SH-SY5Y (cell line): ENCODE measurements around the gene PYGO2.

ENCODE experiments used
- GATA2 ChIP-seq: IDR thresholded peaks from 2 replicates; pipeline ENCODE4 v1.6.1; 2011; ENCODE audit warnings: mild to moderate bottlenecking, low read depth, low read length
- GATA3 ChIP-seq: IDR thresholded peaks from 2 replicates; pipeline ENCODE4 v1.6.1; 2011; ENCODE audit warnings: low read depth, mild to moderate bottlenecking, low read length, moderate library complexity

- no peak for TF ChIP-seq GATA2
- TF ChIP-seq GATA3 = no peak
These were observed 13.5 kb downstream of the PYGO2 start for GRCh38 chr1:154948079-154948478.
